Measurements from ENCODE around the gene TET1.
"Not testable (repeated sequence)": the region's sequence is repeated elsewhere in the genome, so short reads cannot be mapped to it uniquely, and the experiment has no call there.

The TET1 gene

GRCh38 chr10:68560186-68560942 lies at the start of gene TET1:
Gene TET1, plus strand, starts transcription at chr10:68560337. Its CDS starts 12,002 bp downstream, at chr10:68572339.
- DNase-seq: no peak

- not testable (repeated sequence) for DNase-seq
Measured at GRCh38 chr10:68516216-68516615, 43.9 kb upstream of the TET1 start.

- DNase-seq: no peak
Measured at GRCh38 chr10:68516766-68517165, 43.4 kb upstream of the TET1 start.

- no peak for DNase-seq
Measured at GRCh38 chr10:68517188-68517587, 42.9 kb upstream of the TET1 start.

GRCh38 chr10:68518609-68519008 lies 41.5 kb upstream of the TET1 start:
- DNase-seq: not testable (repeated sequence)

- DNase-seq: not testable (repeated sequence)
Measured at GRCh38 chr10:68525490-68526038, 34.6 kb upstream of the TET1 start.

GRCh38 chr10:68526634-68527307 lies 33.4 kb upstream of the TET1 start:
- no peak for DNase-seq

- DNase-seq: no peak
Measured at GRCh38 chr10:68536973-68537372, 23.2 kb upstream of the TET1 start.

- DNase-seq: no peak
Measured at GRCh38 chr10:68537796-68538195, 22.3 kb upstream of the TET1 start.

- DNase-seq: no peak
Measured at GRCh38 chr10:68543004-68543918, 16.9 kb upstream of the TET1 start.

- peak; percentile 50 to 79 for DNase-seq
Measured at GRCh38 chr10:68550747-68551411, 9.3 kb upstream of the TET1 start.

GRCh38 chr10:68553138-68553537 lies 7.0 kb upstream of the TET1 start:
- no peak for DNase-seq

- DNase-seq: no peak
Measured at GRCh38 chr10:68553599-68553998, 6.5 kb upstream of the TET1 start.

- DNase-seq: no peak
Measured at GRCh38 chr10:68558478-68558877, 1.7 kb upstream of the TET1 start.

- no peak for DNase-seq
Measured at GRCh38 chr10:68559251-68559650, 886 bp upstream of the TET1 start.

GRCh38 chr10:68559841-68560185 lies 324 bp upstream of the TET1 start:
- no peak for DNase-seq

GRCh38 chr10:68560943-68561864 lies 1.1 kb downstream of the TET1 start:
- DNase-seq: no peak

- no peak for DNase-seq
Measured at GRCh38 chr10:68561865-68562649, 1.9 kb downstream of the TET1 start.

- DNase-seq: no peak
Measured at GRCh38 chr10:68562661-68563570, 2.8 kb downstream of the TET1 start.
